HG02623 (cell line): Measurements from ENCODE around the gene SBNO1.
A peak's percentile ranks its signal among the peaks of the same experiment; 100 is the strongest.
"Not testable (repeated sequence)": the region's sequence is repeated elsewhere in the genome, so short reads cannot be mapped to it uniquely, and the experiment has no call there.

Experiments used
- ATAC-seq: cut with Tn5 transposase; IDR thresholded peaks from one replicate; pipeline ENCODE4 v1.9.1; 2021; ENCODE audit warnings: moderate library complexity; ENCODE audit not compliant: unreplicated experiment

The SBNO1 gene

GRCh38 chr12:123271001-123271668, 93.5 kb downstream of the SBNO1 start:
- peak; percentile 41 for ATAC-seq

- no peak for ATAC-seq
Observed at GRCh38 chr12:123270214-123271000, 94.2 kb downstream of the SBNO1 start.

GRCh38 chr12:123269896-123270213, 94.8 kb downstream of the SBNO1 start:
- ATAC-seq: no peak

DNA sequence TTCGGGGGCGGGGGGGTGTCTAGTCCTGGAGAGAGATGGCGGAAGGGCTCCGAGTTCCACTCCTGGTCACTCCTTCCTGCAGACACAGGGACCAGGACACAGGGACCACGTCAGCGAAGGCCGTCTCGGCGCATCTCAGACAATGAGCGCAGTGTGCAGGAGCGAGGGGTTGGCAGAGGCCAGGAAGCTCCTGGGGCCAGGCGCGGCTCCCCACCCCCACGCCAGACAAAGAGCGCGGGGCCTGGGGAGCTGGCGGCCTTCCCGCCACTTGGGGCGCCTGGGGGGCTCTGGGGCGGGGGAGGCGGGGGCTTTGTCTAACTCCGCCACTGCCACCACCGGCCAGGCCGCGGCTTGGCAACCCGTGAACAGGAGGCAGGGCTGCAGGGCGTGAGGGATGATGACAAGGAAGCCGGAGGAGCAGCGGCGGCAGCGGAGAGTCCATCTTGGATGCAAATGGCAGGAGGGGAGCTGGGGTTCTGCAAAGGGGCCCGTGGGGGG, 95.2 kb downstream of the SBNO1 start:
- no peak for ATAC-seq

- no peak for ATAC-seq
Observed at GRCh38 chr12:123268850-123269249, 95.8 kb downstream of the SBNO1 start.

- no peak for ATAC-seq
Observed at GRCh38 chr12:123267991-123268843, 96.4 kb downstream of the SBNO1 start.

DNA sequence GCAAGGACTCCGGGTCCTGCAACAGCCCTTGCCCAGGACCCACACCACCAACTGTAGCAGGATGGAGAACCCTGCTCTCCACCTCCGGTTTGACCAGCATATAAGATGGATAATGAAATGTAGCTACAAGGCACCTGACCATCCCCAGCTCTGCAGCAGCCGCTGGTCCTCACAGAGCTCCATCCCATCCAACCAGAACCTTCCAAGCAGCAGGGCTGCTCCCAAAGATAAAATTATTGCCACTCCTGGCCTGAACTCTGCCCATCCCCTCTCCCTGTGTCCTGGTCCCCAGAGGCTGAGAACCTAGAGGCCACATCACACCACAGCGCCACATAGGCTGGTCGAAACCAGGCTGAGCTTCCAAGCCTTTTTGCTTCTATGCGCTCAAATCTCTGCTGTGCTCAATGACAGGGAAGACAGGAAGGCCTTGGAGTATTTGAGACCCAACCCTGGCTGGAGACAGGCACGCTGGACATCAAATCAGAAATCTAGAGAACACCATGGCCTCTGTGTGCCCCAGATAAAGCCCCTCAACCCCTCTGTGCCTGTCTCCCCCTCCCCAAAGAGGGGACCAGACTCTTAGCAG, 97.2 kb downstream of the SBNO1 start:
- ATAC-seq: no peak

DNA sequence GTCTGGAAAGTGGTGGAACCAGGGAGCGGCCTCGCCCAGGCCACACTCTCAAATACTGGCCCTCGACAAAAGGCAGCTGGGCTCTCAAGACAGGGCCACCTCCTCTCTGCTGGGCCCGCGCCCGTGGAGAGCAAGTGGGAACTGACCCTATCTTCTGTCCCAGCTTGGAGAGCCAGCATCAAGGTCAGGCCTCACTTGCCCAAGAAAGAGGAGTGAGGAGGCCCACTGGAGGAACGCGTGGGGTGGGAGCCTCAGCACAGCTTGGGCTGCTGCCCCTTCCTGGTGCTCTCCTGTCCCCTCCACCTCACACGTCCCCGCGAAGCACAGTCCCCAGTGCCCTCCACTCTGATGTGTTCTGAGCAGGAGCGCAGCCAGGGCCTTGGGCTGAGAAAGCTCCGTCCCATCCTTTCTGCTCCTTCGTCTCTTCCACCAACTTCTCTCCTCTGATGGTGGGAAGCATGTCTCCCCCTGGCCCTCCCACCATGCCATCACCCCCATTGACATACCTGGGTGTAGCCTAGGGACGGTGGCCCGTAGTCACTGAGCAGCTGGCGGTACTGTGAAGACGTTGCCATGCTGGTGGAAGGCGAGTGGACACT, 97.9 kb downstream of the SBNO1 start:
- ATAC-seq: no peak

DNA sequence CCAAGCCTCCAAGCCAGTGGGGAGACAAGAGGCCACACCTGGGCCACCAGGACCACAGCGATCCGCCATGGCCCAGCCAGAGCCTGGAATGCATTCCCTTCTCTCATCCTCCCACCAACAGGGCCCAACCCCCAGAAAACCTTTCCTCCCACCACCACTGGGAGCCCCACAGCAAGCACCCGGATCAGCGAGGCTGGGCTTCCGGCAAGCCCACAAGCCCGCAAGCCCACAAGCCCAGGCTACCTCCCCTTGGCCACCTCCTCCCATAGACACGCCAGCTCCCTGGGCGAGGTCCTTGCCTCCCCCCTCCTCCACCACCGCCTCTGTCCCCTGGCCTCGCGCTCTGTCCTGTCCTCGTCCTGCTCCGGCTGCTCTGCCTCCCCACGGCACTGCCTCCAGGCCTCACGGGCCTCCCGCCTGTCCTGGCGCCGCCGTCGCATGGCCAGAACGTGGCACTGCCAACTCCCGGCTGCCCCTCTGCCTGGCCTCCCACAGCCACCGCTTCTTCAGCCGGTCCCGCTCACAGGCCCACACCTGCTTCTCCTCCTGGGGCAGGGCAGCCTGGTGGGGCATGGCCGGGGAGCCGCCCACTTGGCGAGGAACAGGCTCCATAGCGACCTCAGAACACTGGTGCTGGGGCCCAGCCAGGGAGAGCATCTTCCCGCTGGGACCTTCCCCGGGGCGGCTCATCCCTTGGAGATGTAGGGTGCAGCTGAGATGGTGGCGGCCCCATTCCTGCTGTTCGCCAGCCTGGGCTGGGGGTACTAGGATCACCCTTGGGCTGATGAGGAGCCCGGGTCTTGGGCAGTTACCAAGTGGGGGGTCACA, 98.6 kb downstream of the SBNO1 start:
- no peak for ATAC-seq

DNA sequence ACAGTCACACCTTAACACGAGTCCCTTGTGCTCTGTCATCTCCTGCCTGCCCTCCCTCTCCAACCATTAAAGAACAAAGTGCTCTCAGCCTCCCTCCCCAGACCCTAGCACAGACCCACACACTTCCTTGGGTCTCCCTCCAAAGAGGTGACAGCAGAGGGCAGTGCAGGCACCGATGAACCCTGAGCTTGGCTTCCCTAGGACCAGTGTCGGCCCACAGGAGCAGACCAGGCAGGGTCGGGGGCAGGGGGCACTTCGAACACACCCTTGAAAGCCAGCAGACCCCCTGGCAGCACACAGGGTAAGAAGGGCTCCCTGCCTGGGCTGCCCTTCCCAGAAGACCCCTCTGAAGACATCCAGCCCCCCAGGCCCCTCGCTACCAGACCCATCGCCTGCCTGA, 100.0 kb downstream of the SBNO1 start:
- no peak for ATAC-seq

DNA sequence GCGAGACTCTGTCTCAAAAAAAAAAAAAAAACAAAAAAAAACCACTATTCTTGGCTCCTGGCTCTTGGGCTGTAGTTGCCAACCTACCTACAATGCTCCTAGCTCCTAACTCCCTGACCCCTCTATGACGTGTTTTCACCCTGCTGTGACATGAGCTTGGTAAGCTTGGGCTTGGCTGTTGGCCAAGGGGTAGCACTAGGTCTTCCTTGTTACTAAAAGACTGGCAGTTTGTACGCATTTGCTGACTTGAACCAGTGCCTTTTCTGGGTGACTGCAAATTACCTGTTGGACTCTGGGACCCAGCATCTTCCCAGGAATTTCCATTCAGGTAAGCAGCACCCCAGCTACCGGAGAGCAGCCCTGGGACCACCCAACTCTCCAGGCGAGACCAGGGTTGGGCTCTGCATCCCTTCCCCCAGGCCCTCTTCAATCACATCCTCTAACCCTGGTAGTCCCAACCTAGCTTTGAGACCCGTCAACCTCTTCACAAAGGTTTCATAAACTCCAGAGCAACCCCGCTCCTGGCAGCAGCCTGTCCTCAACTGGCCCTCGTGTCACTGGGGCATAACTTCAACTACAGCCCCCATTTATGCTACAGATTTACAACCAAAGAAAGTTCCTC, 101.3 kb downstream of the SBNO1 start:
- no peak for ATAC-seq

- no peak for ATAC-seq
Observed at GRCh38 chr12:123261196-123261595, 103.5 kb downstream of the SBNO1 start.

DNA sequence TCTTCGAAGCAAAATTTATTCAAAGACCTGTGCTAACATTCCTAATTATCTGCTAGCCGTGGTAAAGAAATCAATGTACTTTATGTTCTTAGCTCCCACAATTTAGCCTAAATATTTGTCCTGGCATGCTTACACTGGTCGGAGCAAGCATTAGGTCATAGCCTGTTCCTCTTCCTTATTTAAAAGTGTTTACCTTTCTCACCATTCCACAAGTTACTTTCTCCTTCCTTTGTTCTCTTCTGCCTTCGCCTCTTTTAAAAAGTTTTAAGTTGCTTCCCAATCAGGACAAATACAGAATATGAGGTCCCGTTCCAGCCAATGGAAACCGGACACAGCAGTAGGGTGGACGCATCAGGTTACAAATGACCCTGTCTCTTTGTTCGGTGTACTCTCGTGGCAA, 104.6 kb downstream of the SBNO1 start:
- ATAC-seq: no peak

- ATAC-seq: no peak
Observed at GRCh38 chr12:123258593-123258992, 106.1 kb downstream of the SBNO1 start.

GRCh38 chr12:123254853-123255446, 109.7 kb downstream of the SBNO1 start:
- no peak for ATAC-seq

- no peak for ATAC-seq
Observed at GRCh38 chr12:123253641-123254459, 110.8 kb downstream of the SBNO1 start.

DNA sequence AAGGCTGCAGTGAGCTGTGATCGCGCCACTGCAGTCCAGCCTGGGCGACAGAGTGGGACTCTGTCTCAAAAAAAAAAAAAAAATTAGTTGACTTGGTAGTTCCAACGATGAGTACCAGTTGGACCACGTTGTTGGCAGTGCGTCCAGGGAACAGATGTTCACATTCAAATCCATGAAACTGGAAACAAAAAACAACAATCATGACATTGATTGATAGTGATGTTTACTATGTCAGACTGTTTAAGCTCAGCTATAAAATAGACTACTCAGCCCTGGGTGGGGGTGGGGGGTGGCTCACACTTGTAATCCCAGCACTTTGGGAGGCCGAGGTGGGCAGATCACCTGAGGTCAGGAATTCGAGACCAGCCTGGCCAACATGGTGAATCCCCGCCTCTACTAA, 112.3 kb downstream of the SBNO1 start:
- not testable (repeated sequence) for ATAC-seq

DNA sequence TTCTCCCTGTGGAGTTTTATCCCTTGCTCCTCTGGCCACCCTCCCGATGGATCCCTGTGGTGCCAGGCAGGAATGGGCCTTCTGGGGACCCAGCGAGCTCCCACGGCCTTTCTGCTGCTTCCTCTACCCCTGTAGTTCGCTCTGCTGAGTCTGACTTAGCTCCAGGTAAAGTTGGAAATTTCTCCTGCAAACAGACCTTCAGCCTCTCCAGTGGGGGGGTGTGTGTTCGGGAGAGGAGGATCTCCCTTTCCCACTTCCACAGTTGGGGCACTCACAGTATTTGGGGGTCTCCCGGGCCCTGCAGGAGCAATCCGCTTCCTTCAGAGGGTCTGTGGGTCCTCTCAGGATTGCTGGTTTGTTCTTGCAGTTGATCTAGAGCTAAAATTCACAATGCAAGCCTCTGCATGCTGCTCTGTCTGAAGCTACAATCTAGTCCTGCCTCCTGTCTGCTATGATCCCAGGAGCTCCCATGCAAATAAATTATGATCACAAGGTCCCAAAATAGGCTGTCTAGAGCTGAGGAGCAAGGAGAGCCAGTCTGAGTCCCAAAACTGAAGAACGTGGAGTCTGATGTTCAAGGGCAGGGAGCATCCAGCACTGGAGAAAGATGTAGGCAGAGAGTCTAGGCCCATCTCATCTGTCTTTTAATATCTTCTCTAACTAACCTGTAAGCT, 113.1 kb downstream of the SBNO1 start:
- no peak for ATAC-seq
